ENCODE results near the gene YTHDF1. TPM values are rescaled to one million over a fixed set of nuclear protein-coding genes. Genes with fewer than 3 reads are reported as not detected.

YTHDF1 gene
- total and polyA plus RNA-seq, 2 of the 4 experiments (the other 2 are of a cell fraction), result 10.9 to 22.6 TPM

- Histone ChIP-seq H3K23ac (ENCODE audit: low read depth, low read length) (no peak overlapping the region), H2BK15ac (ENCODE audit: low read depth, low read length) (no peak overlapping the region), H3K4ac (ENCODE audit: low read depth, low read length) (no peak overlapping the region), H3K9ac (ENCODE audit: low read depth, low read length) (no peak overlapping the region), H2AK5ac (ENCODE audit: low read depth, low read length) (0 out of 2 replicates have a peak overlapping the region, but pooled peaks have one; percentile 16), H3K4me1 (ENCODE audit: control insufficient read depth, insufficient read depth, low read length) (peaks cover 5% of the 10 kb centered on the region; the same call in 1 of the 2 replicates), H2BK20ac (ENCODE audit: low read depth, low read length) (no peak overlapping the region), H3K56ac (ENCODE audit: extremely low read depth, insufficient read depth, low read length) (no peak overlapping the region), H4K20me1 (ENCODE audit: insufficient read depth, low read length) (peaks cover 26% of the 10 kb centered on the region), H3K4me2 (ENCODE audit: low read depth, low read length) (no peak overlapping the region), H2AK9ac (replicated peaks; ENCODE audit: low read depth, low read length, poor library complexity) (peak overlapping the region; percentile 70), H4K5ac (ENCODE audit: low read depth, low read length) (no peak overlapping the region), H3K4me3 (ENCODE audit: insufficient read depth, low read depth, low read length) (no peak overlapping the region), H2BK5ac (ENCODE audit: low read depth, low read length, poor library complexity, severe bottlenecking) (no peak overlapping the region), H4K91ac (ENCODE audit: insufficient read depth, low read depth, low read length) (no peak overlapping the region), H3K36me3 (ENCODE audit: control insufficient read depth, insufficient read depth, low read length) (peaks cover 7% of the 10 kb centered on the region), H3K18ac (ENCODE audit: low read depth, low read length) (no peak overlapping the region), H2AFZ (replicated peaks; ENCODE audit: low read length, poor library complexity) (no peak overlapping the region), H3K27ac (ENCODE audit: insufficient read depth, low read length) (no peak overlapping the region), H3K9me1 (ENCODE audit: insufficient read depth, low read length) (peaks cover 1% of the 10 kb centered on the region; the same call in 1 of the 2 replicates), H3K79me1 (ENCODE audit: low read depth in 1 of 2, low read length in 2 of 2) (peaks cover 16 to 25% of the 10 kb centered on the region in 2 experiments; a peak in 3 of 4 replicates), H3K9me3 (ENCODE audit: control insufficient read depth, insufficient read depth, low read length) (no peaks in the 10 kb centered on the region), H3K27me3 (ENCODE audit: control insufficient read depth, insufficient read depth, low read length) (peaks cover 28% of the 10 kb centered on the region), H3K14ac (replicated peaks; ENCODE audit: low read depth, low read length) (no peak overlapping the region), H4K8ac (ENCODE audit: low read depth in 2 of 2, low read length in 2 of 2) (no peak overlapping the region), H2BK120ac (ENCODE audit: low read depth, low read length) (no peak overlapping the region)
- dilution Hi-C loops (cut with HindIII; ENCODE audit: low sequenced_read_pairs, unreplicated experiment), result no loop called here
- no peak for ATAC-seq (ENCODE audit: low read depth)
- BruUV-seq (replicated peaks), result no TSS peak
- WGBS, 2 experiments (ENCODE audit: extremely low coverage in 2 of 2, insufficient read length in 1 of 2), result no CpG with 5 or more reads among the region's 7 CpGs
- no peak for DNase-seq
- CTCF ChIA-PET, result no interaction called here
- TF ChIP-seq FOS (IDR thresholded peaks at IDR 0.05; ENCODE audit: low read depth, low read length), result no peak
- no peak for TF ChIP-seq ELK1 (IDR thresholded peaks at IDR 0.05; ENCODE audit: borderline replicate concordance, low read depth, low read length)
- no peak for TF ChIP-seq BHLHE40 (IDR thresholded peaks at IDR 0.05; ENCODE audit: low read depth, low read length)
- TF ChIP-seq MAFK (IDR thresholded peaks at IDR 0.05; ENCODE audit: low read depth, low read length), result no peak
- no peak for TF ChIP-seq RFX5 (IDR thresholded peaks at IDR 0.05; ENCODE audit: low read depth, low read length)
- no peak for TF ChIP-seq RCOR1 (IDR thresholded peaks at IDR 0.05; ENCODE audit: insufficient replicate concordance, low read length)
- TF ChIP-seq MAZ (IDR thresholded peaks at IDR 0.05; ENCODE audit: borderline replicate concordance, low read depth, low read length), result no peak
- no peak for TF ChIP-seq RAD21 (IDR thresholded peaks at IDR 0.05; ENCODE audit: low read length)
- no peak for TF ChIP-seq CEBPB (IDR thresholded peaks at IDR 0.05; ENCODE audit: low read depth, low read length)
- POLR2A ChIA-PET (ENCODE audit: unreplicated experiment), result no interaction called here
- in situ Hi-C loops (cut with MboI; ENCODE audit: low sequenced_read_pairs), result no loop called here
- intact Hi-C loops (cut with micrococcal nuclease), result loop anchor here (5.0 kb wide), 1 partner anchor 55 kb away; the partner anchor contains the start of gene ARFGAP1
These were observed 1.8 kb upstream of the YTHDF1 start for GRCh38 chr20:63217706-63218105.
